Endothelial cell of umbilical vein (primary cell): ENCODE results near the gene SLC16A2. TPM values are rescaled to one million over a fixed set of nuclear protein-coding genes. Genes with fewer than 3 reads are reported as not detected.

Experiments
- BruUV-seq: library from RNA; stranded (reverse); fragments of 400-500 nt; replicated peaks from 2 replicates; lab custom pipeline; 2021; lab: Mats Ljungman, UMichigan
- CTCF ChIA-PET: fragments of 300-600, 350-600 bp; sonication (Branson Sonifier 250); formaldehyde crosslinking; loops from one replicate; lab custom pipeline; 2021; ENCODE audit warnings: antibody characterized with exemption, inconsistent platforms; lab: Charles Lee
- POLR2A ChIA-PET: fragments of 300-600, 350-600 bp; sonication (Branson Sonifier 250); formaldehyde crosslinking; loops from one replicate; lab custom pipeline; 2021; ENCODE audit warnings: antibody characterized with exemption, inconsistent platforms; lab: Charles Lee
- DNase-seq: peaks from one replicate; pipeline ENCODE4 v3.0.0-alpha.2; 2011; ENCODE audit warnings: low read depth, low spot score
- FAIRE-seq: peaks from 2 replicates; lab custom pipeline; 2011; peaks lifted over from hg19 to GRCh38; lab: Jason Lieb, UNC
- H2AFZ ChIP-seq: 2 replicates; pipeline ENCODE4 v1.6.0; 2012; ENCODE audit warnings: low read depth, low read length, control low read depth, inconsistent platforms
- H3K27ac ChIP-seq: 2 replicates; pipeline ENCODE4 v1.5.1; 2011; ENCODE audit warnings: low read depth, mild to moderate bottlenecking, control low read depth, low read length, moderate library complexity; ENCODE audit not compliant: insufficient read depth
- H3K27me3 ChIP-seq, 2 experiments: 2 replicates each; pipeline versions ENCODE4 v1.6.0 to v1.6.1; 2011; ENCODE audit warnings: low read length in 2 of 2, mixed read lengths in 1 of 2; ENCODE audit not compliant: control insufficient read depth in 2 of 2, insufficient read depth in 2 of 2
- H3K36me3 ChIP-seq, 2 experiments: 2 replicates in 1 of 2; 3 replicates in 1 of 2; pipeline ENCODE4 v1.5.1; 2011; ENCODE audit warnings: low read length in 2 of 2, mild to moderate bottlenecking in 1 of 2, moderate library complexity in 1 of 2; ENCODE audit not compliant: control insufficient read depth in 2 of 2, insufficient read depth in 2 of 2; ENCODE audit errors: extremely low read depth in 1 of 2
- H3K4me1 ChIP-seq: 3 replicates; pipeline ENCODE4 v1.5.1; 2011; ENCODE audit warnings: mild to moderate bottlenecking, low read length; ENCODE audit not compliant: control insufficient read depth, insufficient read depth; ENCODE audit errors: extremely low read depth
- H3K4me2 ChIP-seq: 2 replicates; pipeline ENCODE4 v1.6.1; 2011; ENCODE audit warnings: low read length, control low read depth, mixed read lengths; ENCODE audit not compliant: insufficient read depth
- H3K4me3 ChIP-seq, 3 experiments: fragments of 200-600 bp in 1 of 3; sonication (generic), shearing (Covaris generic) in 1 of 3; replicated peaks in 1 of 3; 2 replicates each; pipeline ENCODE4 v1.5.1; 2011 to 2016; ENCODE audit warnings: control low read depth in 3 of 3, low read length in 3 of 3, mild to moderate bottlenecking in 2 of 3, inconsistent platforms in 1 of 3, low read depth in 1 of 3, moderate library complexity in 1 of 3; ENCODE audit not compliant: insufficient read depth in 1 of 3
- H3K79me2 ChIP-seq: 2 replicates; pipeline ENCODE4 v1.6.0; 2012; ENCODE audit warnings: low read length, inconsistent platforms; ENCODE audit not compliant: control insufficient read depth, insufficient read depth
- H3K9ac ChIP-seq: replicated peaks from 2 replicates; pipeline ENCODE3; 2011; ENCODE audit warnings: low read length, control low read depth; ENCODE audit not compliant: insufficient read depth; ENCODE audit errors: extremely low read depth
- H3K9me1 ChIP-seq: replicated peaks from 3 replicates; pipeline ENCODE4 v1.6.0; 2011; ENCODE audit warnings: mild to moderate bottlenecking, low read length; ENCODE audit not compliant: control insufficient read depth, insufficient read depth; ENCODE audit errors: extremely low read depth
- H3K9me3 ChIP-seq: replicated peaks from 2 replicates; pipeline ENCODE4 v1.5.1; 2012; ENCODE audit warnings: low read length, inconsistent platforms; ENCODE audit not compliant: control insufficient read depth, insufficient read depth
- H4K20me1 ChIP-seq: replicated peaks from 2 replicates; pipeline ENCODE3; 2011; ENCODE audit warnings: mild to moderate bottlenecking, low read length; ENCODE audit not compliant: control insufficient read depth, insufficient read depth; ENCODE audit errors: extremely low read depth
- CTCF ChIP-seq, 2 donors: IDR thresholded peaks; 1 replicate in 1 of 2; 2 replicates in 1 of 2; pipeline ENCODE4 v1.5.1; 2011; ENCODE audit warnings: low read length in 2 of 2, mild to moderate bottlenecking in 2 of 2, moderate library complexity in 2 of 2, control low read depth in 1 of 2, inconsistent platforms in 1 of 2, low read depth in 1 of 2; ENCODE audit not compliant: insufficient read depth in 1 of 2; ENCODE audit errors: extremely low read depth in 1 of 2
- EZH2 ChIP-seq: IDR thresholded peaks from 2 replicates; pipeline ENCODE4 v1.6.1; 2012; ENCODE audit warnings: borderline replicate concordance, low read depth, mild to moderate bottlenecking, moderate library complexity, low read length, inconsistent platforms; ENCODE audit not compliant: severe bottlenecking
- FOS ChIP-seq: IDR thresholded peaks from 2 replicates; pipeline ENCODE4 v1.6.1; 2011; ENCODE audit warnings: mild to moderate bottlenecking, low read length, moderate library complexity, borderline replicate concordance; ENCODE audit not compliant: insufficient read depth
- GATA2 ChIP-seq: IDR thresholded peaks from 2 replicates; pipeline ENCODE4 v1.7.0; 2011; ENCODE audit warnings: low read depth, mild to moderate bottlenecking, moderate library complexity, mixed read lengths, low read length; ENCODE audit not compliant: insufficient read length, insufficient read depth
- JUN ChIP-seq: IDR thresholded peaks from 2 replicates; pipeline ENCODE4 v1.6.1; 2011; ENCODE audit warnings: borderline replicate concordance, low read depth; ENCODE audit not compliant: insufficient read length, insufficient read depth
- MAX ChIP-seq: IDR thresholded peaks from 2 replicates; pipeline ENCODE4 v1.6.1; 2011; ENCODE audit not compliant: insufficient read depth, insufficient read length
- MYC ChIP-seq: IDR thresholded peaks from one replicate; pipeline ENCODE4 v1.6.1; 2011; ENCODE audit warnings: mild to moderate bottlenecking, low read depth, low read length
- POLR2A ChIP-seq: IDR thresholded peaks from 2 replicates; pipeline ENCODE4 v1.6.1; 2012; ENCODE audit warnings: low read depth, mild to moderate bottlenecking, control low read depth, low read length
- POLR2AphosphoS5 ChIP-seq: IDR thresholded peaks from 2 replicates; pipeline ENCODE4 v1.6.1; 2012; ENCODE audit warnings: low read depth, mild to moderate bottlenecking, control low read depth, low read length, moderate library complexity; ENCODE audit not compliant: insufficient read depth
- dilution Hi-C: fragments of 300-500 bp; cut with MboI; formaldehyde crosslinking; loops from one replicate; pipeline ENCODE4 v1.15.0; 2019; ENCODE audit warnings: low sequenced_read_pairs; ENCODE audit not compliant: extremely low pct_ligation_motif_present
- intact Hi-C: fragments of 100-400 bp; cut with micrococcal nuclease; formaldehyde crosslinking; loops from one replicate; pipeline ENCODE4 v1.10.0; 2022
- polyA plus RNA-seq, 4 experiments: library from polyadenylated mRNA; depleted of rRNA in 3 of 4; stranded (reverse) in 3 of 4; unstranded in 1 of 4; fragments of >200 nt; gene quantifications; 2 replicates each; pipeline versions ENCODE4 v1.2.1 to v1.2.3, GENCODE V29; 2011 to 2012; ENCODE audit warnings: missing spikeins in 1 of 4
- total RNA-seq: library from RNA; stranded (reverse); gene quantifications from 2 replicates; pipeline ENCODE4 v1.2.3, GENCODE V29; 2021

Gene SLC16A2
- total and polyA plus RNA-seq, 2 donors (not counting 3 experiments of a cell fraction or from before 2014, with no cell fraction given): 3.1 to 3.6 TPM

- ChIA-PET POLR2A (no interaction called here), CTCF (no interaction called here)
- no peaks in the 10 kb centered on the region for H3K9me3 ChIP-seq
- no peaks in the 10 kb centered on the region for H3K4me1 ChIP-seq
- H3K4me3 ChIP-seq: no peak overlapping the region
- no peak overlapping the region for H3K9ac ChIP-seq
- no peak overlapping the region for H3K4me2 ChIP-seq
- H3K27ac ChIP-seq: no peak overlapping the region
- BruUV-seq: no TSS peak
- H3K9me1 ChIP-seq: no peaks in the 10 kb centered on the region
- DNase-seq: no peak
- no peaks in the 10 kb centered on the region for H3K36me3 ChIP-seq
- intact Hi-C loops (no loop called here), dilution Hi-C loops (no loop called here)
- H3K27me3 ChIP-seq: no peaks in the 10 kb centered on the region
- no peaks in the 10 kb centered on the region for H4K20me1 ChIP-seq
- H2AFZ ChIP-seq: no peak overlapping the region
- TF ChIP-seq EZH2 (no peak), JUN (no peak), POLR2AphosphoS5 (no peak), MAX (no peak), GATA2 (no peak), CTCF (IDR thresholded peaks at IDR 0.05; ENCODE audit: extremely low read depth in 1 of 2, insufficient read depth in 1 of 2, low read depth in 1 of 2, low read length in 2 of 2) (no peak), MYC (no peak), FOS (no peak), POLR2A (no peak)
- FAIRE-seq: no peak
- no peaks in the 10 kb centered on the region for H3K79me2 ChIP-seq
These were observed 23.8 kb downstream of the SLC16A2 start for GRCh38 chrX:74445099-74445498.
